Endothelial cell of umbilical vein (primary cell): ENCODE data around the gene TLE7. TPM values are rescaled to one million over a fixed set of nuclear protein-coding genes. Genes with fewer than 3 reads are reported as not detected.

Source experiments
- BruUV-seq: library from RNA; stranded (reverse); fragments of 400-500 nt; replicated peaks from 2 replicates; lab custom pipeline; 2021; lab: Mats Ljungman, UMichigan
- CTCF ChIA-PET: fragments of 300-600, 350-600 bp; sonication (Branson Sonifier 250); formaldehyde crosslinking; loops from one replicate; lab custom pipeline; 2021; ENCODE audit warnings: antibody characterized with exemption, inconsistent platforms; lab: Charles Lee
- POLR2A ChIA-PET: fragments of 300-600, 350-600 bp; sonication (Branson Sonifier 250); formaldehyde crosslinking; loops from one replicate; lab custom pipeline; 2021; ENCODE audit warnings: antibody characterized with exemption, inconsistent platforms; lab: Charles Lee
- DNase-seq: peaks from one replicate; pipeline ENCODE4 v3.0.0-alpha.2; 2011; ENCODE audit warnings: low read depth, low spot score
- FAIRE-seq: peaks from 2 replicates; lab custom pipeline; 2011; peaks lifted over from hg19 to GRCh38; lab: Jason Lieb, UNC
- H2AFZ ChIP-seq: 2 replicates; pipeline ENCODE4 v1.6.0; 2012; ENCODE audit warnings: low read depth, low read length, control low read depth, inconsistent platforms
- H3K27ac ChIP-seq: 2 replicates; pipeline ENCODE4 v1.5.1; 2011; ENCODE audit warnings: low read depth, mild to moderate bottlenecking, control low read depth, low read length, moderate library complexity; ENCODE audit not compliant: insufficient read depth
- H3K27me3 ChIP-seq, 2 experiments: 2 replicates each; pipeline versions ENCODE4 v1.6.0 to v1.6.1; 2011; ENCODE audit warnings: low read length in 2 of 2, mixed read lengths in 1 of 2; ENCODE audit not compliant: control insufficient read depth in 2 of 2, insufficient read depth in 2 of 2
- H3K36me3 ChIP-seq, 2 experiments: 2 replicates in 1 of 2; 3 replicates in 1 of 2; pipeline ENCODE4 v1.5.1; 2011; ENCODE audit warnings: low read length in 2 of 2, mild to moderate bottlenecking in 1 of 2, moderate library complexity in 1 of 2; ENCODE audit not compliant: control insufficient read depth in 2 of 2, insufficient read depth in 2 of 2; ENCODE audit errors: extremely low read depth in 1 of 2
- H3K4me1 ChIP-seq: 3 replicates; pipeline ENCODE4 v1.5.1; 2011; ENCODE audit warnings: mild to moderate bottlenecking, low read length; ENCODE audit not compliant: control insufficient read depth, insufficient read depth; ENCODE audit errors: extremely low read depth
- H3K4me2 ChIP-seq: 2 replicates; pipeline ENCODE4 v1.6.1; 2011; ENCODE audit warnings: low read length, control low read depth, mixed read lengths; ENCODE audit not compliant: insufficient read depth
- H3K4me3 ChIP-seq, 3 experiments: fragments of 200-600 bp in 1 of 3; sonication (generic), shearing (Covaris generic) in 1 of 3; replicated peaks in 1 of 3; 2 replicates each; pipeline ENCODE4 v1.5.1; 2011 to 2016; ENCODE audit warnings: control low read depth in 3 of 3, low read length in 3 of 3, mild to moderate bottlenecking in 2 of 3, inconsistent platforms in 1 of 3, low read depth in 1 of 3, moderate library complexity in 1 of 3; ENCODE audit not compliant: insufficient read depth in 1 of 3
- H3K79me2 ChIP-seq: 2 replicates; pipeline ENCODE4 v1.6.0; 2012; ENCODE audit warnings: low read length, inconsistent platforms; ENCODE audit not compliant: control insufficient read depth, insufficient read depth
- H3K9ac ChIP-seq: replicated peaks from 2 replicates; pipeline ENCODE3; 2011; ENCODE audit warnings: low read length, control low read depth; ENCODE audit not compliant: insufficient read depth; ENCODE audit errors: extremely low read depth
- H3K9me1 ChIP-seq: replicated peaks from 3 replicates; pipeline ENCODE4 v1.6.0; 2011; ENCODE audit warnings: mild to moderate bottlenecking, low read length; ENCODE audit not compliant: control insufficient read depth, insufficient read depth; ENCODE audit errors: extremely low read depth
- H3K9me3 ChIP-seq: replicated peaks from 2 replicates; pipeline ENCODE4 v1.5.1; 2012; ENCODE audit warnings: low read length, inconsistent platforms; ENCODE audit not compliant: control insufficient read depth, insufficient read depth
- H4K20me1 ChIP-seq: replicated peaks from 2 replicates; pipeline ENCODE3; 2011; ENCODE audit warnings: mild to moderate bottlenecking, low read length; ENCODE audit not compliant: control insufficient read depth, insufficient read depth; ENCODE audit errors: extremely low read depth
- CTCF ChIP-seq, 2 donors: IDR thresholded peaks; 1 replicate in 1 of 2; 2 replicates in 1 of 2; pipeline ENCODE4 v1.5.1; 2011; ENCODE audit warnings: low read length in 2 of 2, mild to moderate bottlenecking in 2 of 2, moderate library complexity in 2 of 2, control low read depth in 1 of 2, inconsistent platforms in 1 of 2, low read depth in 1 of 2; ENCODE audit not compliant: insufficient read depth in 1 of 2; ENCODE audit errors: extremely low read depth in 1 of 2
- EZH2 ChIP-seq: IDR thresholded peaks from 2 replicates; pipeline ENCODE4 v1.6.1; 2012; ENCODE audit warnings: borderline replicate concordance, low read depth, mild to moderate bottlenecking, moderate library complexity, low read length, inconsistent platforms; ENCODE audit not compliant: severe bottlenecking
- FOS ChIP-seq: IDR thresholded peaks from 2 replicates; pipeline ENCODE4 v1.6.1; 2011; ENCODE audit warnings: mild to moderate bottlenecking, low read length, moderate library complexity, borderline replicate concordance; ENCODE audit not compliant: insufficient read depth
- GATA2 ChIP-seq: IDR thresholded peaks from 2 replicates; pipeline ENCODE4 v1.7.0; 2011; ENCODE audit warnings: low read depth, mild to moderate bottlenecking, moderate library complexity, mixed read lengths, low read length; ENCODE audit not compliant: insufficient read length, insufficient read depth
- JUN ChIP-seq: IDR thresholded peaks from 2 replicates; pipeline ENCODE4 v1.6.1; 2011; ENCODE audit warnings: borderline replicate concordance, low read depth; ENCODE audit not compliant: insufficient read length, insufficient read depth
- MAX ChIP-seq: IDR thresholded peaks from 2 replicates; pipeline ENCODE4 v1.6.1; 2011; ENCODE audit not compliant: insufficient read depth, insufficient read length
- MYC ChIP-seq: IDR thresholded peaks from one replicate; pipeline ENCODE4 v1.6.1; 2011; ENCODE audit warnings: mild to moderate bottlenecking, low read depth, low read length
- POLR2A ChIP-seq: IDR thresholded peaks from 2 replicates; pipeline ENCODE4 v1.6.1; 2012; ENCODE audit warnings: low read depth, mild to moderate bottlenecking, control low read depth, low read length
- POLR2AphosphoS5 ChIP-seq: IDR thresholded peaks from 2 replicates; pipeline ENCODE4 v1.6.1; 2012; ENCODE audit warnings: low read depth, mild to moderate bottlenecking, control low read depth, low read length, moderate library complexity; ENCODE audit not compliant: insufficient read depth
- dilution Hi-C: fragments of 300-500 bp; cut with MboI; formaldehyde crosslinking; loops from one replicate; pipeline ENCODE4 v1.15.0; 2019; ENCODE audit warnings: low sequenced_read_pairs; ENCODE audit not compliant: extremely low pct_ligation_motif_present
- intact Hi-C: fragments of 100-400 bp; cut with micrococcal nuclease; formaldehyde crosslinking; loops from one replicate; pipeline ENCODE4 v1.10.0; 2022
- polyA plus RNA-seq, 4 experiments: library from polyadenylated mRNA; depleted of rRNA in 3 of 4; stranded (reverse) in 3 of 4; unstranded in 1 of 4; fragments of >200 nt; gene quantifications; 2 replicates each; pipeline versions ENCODE4 v1.2.1 to v1.2.3, GENCODE V29; 2011 to 2012; ENCODE audit warnings: missing spikeins in 1 of 4
- total RNA-seq: library from RNA; stranded (reverse); gene quantifications from 2 replicates; pipeline ENCODE4 v1.2.3, GENCODE V29; 2021

Gene TLE7
- total and polyA plus RNA-seq, 2 donors (not counting 3 experiments of a cell fraction or from before 2014, with no cell fraction given) = not detected

GRCh38 chr16:71460236-71460635 lies 18.4 kb upstream of the TLE7 start:
- peaks cover 4% of the 10 kb centered on the region for H3K79me2 ChIP-seq
- H4K20me1 ChIP-seq = no peaks in the 10 kb centered on the region
- peak overlapping the region; percentile 84 for H3K4me2 ChIP-seq
- no peak overlapping the region for H3K4me3 ChIP-seq
- H3K36me3 ChIP-seq = no peaks in the 10 kb centered on the region
- no peak for TF ChIP-seq JUN
- TF ChIP-seq FOS = no peak
- peak; percentile 68 for FAIRE-seq
- no peak overlapping the region for H3K27ac ChIP-seq
- H3K9me3 ChIP-seq = no peaks in the 10 kb centered on the region
- BruUV-seq = no TSS peak
- dilution Hi-C loops = no loop called here
- no peaks in the 10 kb centered on the region for H3K27me3 ChIP-seq
- H3K9ac ChIP-seq = no peak overlapping the region
- ChIA-PET POLR2A (interaction anchor here (1.3 kb wide), 1 partner anchor 24 kb away, joined by 4 read pairs; no protein-coding TSS in a partner anchor), CTCF (interaction anchor here (0.7 to 1.4 kb wide), 6 partner anchors 19 to 104 kb away, joined by 3 to 5 read pairs (median 4); no protein-coding TSS in a partner anchor)
- H2AFZ ChIP-seq = no peak overlapping the region
- H3K9me1 ChIP-seq = no peaks in the 10 kb centered on the region
- peaks cover 15% of the 10 kb centered on the region for H3K4me1 ChIP-seq
- no peak for DNase-seq
- intact Hi-C loops = no loop called here

DNA sequence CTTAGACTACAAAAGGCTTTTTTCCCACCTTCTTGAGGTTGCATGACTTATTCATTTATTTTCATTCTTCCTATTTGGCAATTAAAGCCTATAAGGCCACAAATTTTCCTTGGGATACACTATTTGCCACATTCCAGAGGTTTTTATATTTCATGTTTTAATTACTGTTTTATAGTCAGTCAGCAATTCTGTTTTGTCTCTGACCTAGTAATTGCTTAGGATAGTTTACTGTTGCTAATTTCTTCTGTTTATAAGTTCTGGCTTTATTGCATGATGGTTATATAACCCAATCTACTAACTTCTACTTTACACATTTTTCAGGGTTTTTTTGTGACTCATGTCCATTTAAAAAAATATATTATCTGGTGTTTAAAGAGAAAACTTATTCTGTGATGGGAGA lies 17.7 kb upstream of the TLE7 start:
- dilution Hi-C loops = no loop called here

More for the DNA sequence above, 17.7 kb upstream of the TLE7 start:
- Histone ChIP-seq H3K9me1 (no peaks in the 10 kb centered on the region), H3K4me3 (no peak overlapping the region), H3K79me2 (peaks cover 4% of the 10 kb centered on the region), H3K36me3 (no peaks in the 10 kb centered on the region), H3K27ac (no peak overlapping the region), H3K9me3 (no peaks in the 10 kb centered on the region), H3K9ac (no peak overlapping the region), H3K27me3 (no peaks in the 10 kb centered on the region), H4K20me1 (no peaks in the 10 kb centered on the region), H2AFZ (no peak overlapping the region), H3K4me2 (no peak overlapping the region), H3K4me1 (peaks cover 15% of the 10 kb centered on the region)
- DNase-seq (no peak), FAIRE-seq (no peak)
- POLR2A ChIA-PET = no interaction called here
- BruUV-seq = no TSS peak
- CTCF ChIA-PET = interaction anchor here (1.1 kb wide), 1 partner anchor 47 kb away, joined by 5 read pairs; no protein-coding TSS in a partner anchor
- intact Hi-C loops = no loop called here
- TF ChIP-seq JUN = no peak
- no peak for TF ChIP-seq GATA2
- TF ChIP-seq MYC = no peak
- no peak for TF ChIP-seq POLR2A
- TF ChIP-seq MAX = no peak
- TF ChIP-seq POLR2AphosphoS5 = no peak
- TF ChIP-seq CTCF (IDR thresholded peaks at IDR 0.05; ENCODE audit: extremely low read depth in 1 of 2, insufficient read depth in 1 of 2, low read depth in 1 of 2, low read length in 2 of 2) = no peak
- TF ChIP-seq FOS = no peak
- no peak for TF ChIP-seq EZH2
